K562 (cell line): ENCODE results near the gene UHMK1. TPM values are rescaled to one million over a fixed set of nuclear protein-coding genes. Genes with fewer than 3 reads are reported as not detected.
A peak's percentile ranks its signal among the peaks of the same experiment; 100 is the strongest.

Source experiments
- ARID3A ChIP-seq: IDR thresholded peaks from 2 replicates; pipeline ENCODE4 v1.6.1; 2012; ENCODE audit warnings: low read depth, low read length, improper control_type of control experiment, borderline replicate concordance
- CREB1 ChIP-seq, 2 experiments: sonication (generic) in 1 of 2; formaldehyde crosslinking in 1 of 2; IDR thresholded peaks; 2 replicates each; pipeline versions ENCODE4 v1.6.1 to v1.8.0; 2012 to 2022; ENCODE audit warnings: inconsistent platforms in 1 of 2, mild to moderate bottlenecking in 1 of 2, missing genetic modification reagents in 1 of 2, moderate library complexity in 1 of 2
- MTF1 ChIP-seq: fragments of 250-450 bp; sonication (Bioruptor Pico); IDR thresholded peaks from 2 replicates; pipeline ENCODE4 v1.9.0; 2021; ENCODE audit warnings: moderate library complexity, mild to moderate bottlenecking, inconsistent platforms, borderline replicate concordance
- PCBP1 ChIP-seq: fragments of 200-400 bp; formaldehyde crosslinking; IDR thresholded peaks from 2 replicates; pipeline ENCODE4 v1.6.1; 2018; ENCODE audit warnings: mild to moderate bottlenecking, low read depth, low read length; ENCODE audit not compliant: poor library complexity, severe bottlenecking
- PRDM10 ChIP-seq: fragments of 450-650 bp; IDR thresholded peaks from 2 replicates; pipeline ENCODE4 v1.6.1; 2018; ENCODE audit not compliant: partially characterized antibody
- RB1 ChIP-seq: fragments of 450-650 bp; IDR thresholded peaks from 2 replicates; pipeline ENCODE4 v1.6.1; 2017; ENCODE audit warnings: low read depth, mild to moderate bottlenecking
- TOE1 ChIP-seq, 2 experiments: fragments of 450-650 bp in 1 of 2; sonication (generic) in 1 of 2; formaldehyde crosslinking in 1 of 2; IDR thresholded peaks; 2 replicates each; pipeline versions ENCODE4 v1.7.1 to v1.8.0; 2016 to 2022; ENCODE audit warnings: borderline replicate concordance in 2 of 2, mild to moderate bottlenecking in 2 of 2, antibody characterized with exemption in 1 of 2, inconsistent platforms in 1 of 2, low read depth in 1 of 2, missing genetic modification reagents in 1 of 2, moderate library complexity in 1 of 2
- ZBTB43 ChIP-seq: sonication (generic); formaldehyde crosslinking; IDR thresholded peaks from 2 replicates; pipeline ENCODE4 v1.8.0; 2023; ENCODE audit warnings: mild to moderate bottlenecking, missing genetic modification reagents
- ZC3H4 ChIP-seq: sonication (generic); formaldehyde crosslinking; IDR thresholded peaks from 2 replicates; pipeline ENCODE4 v1.9.0; 2021; ENCODE audit warnings: missing genetic modification reagents, borderline replicate concordance
- ZNF324 ChIP-seq: fragments of 250-450 bp; sonication (Bioruptor Pico); IDR thresholded peaks from 2 replicates; pipeline ENCODE4 v1.4.0; 2020; ENCODE audit warnings: mild to moderate bottlenecking
- ZNF507 ChIP-seq: conservative IDR thresholded peaks from 2 replicates; pipeline ENCODE4 v1.6.1; 2017; ENCODE audit warnings: missing genetic modification characterization, missing compliant biosample characterization
- polyA plus RNA-seq, 8 experiments: library from polyadenylated mRNA; depleted of rRNA in 4 of 8; stranded (reverse) in 5 of 8; unstranded in 3 of 8; fragments of >200 nt; fragmentation: Nextera tagmentation in 2 of 8; fragmentation: Illumina TruSeq in 1 of 8; extraction: Ambion mirVana in 2 of 8; extraction: Trizol in 1 of 8; gene quantifications; 2 replicates each; pipeline versions ENCODE4 v1.2.1 to v1.2.3, GENCODE V29; 2011 to 2014; ENCODE audit warnings: inconsistent platforms in 1 of 8, missing spikeins in 1 of 8
- total RNA-seq, 7 experiments: library from RNA; depleted of rRNA in 6 of 7; stranded (reverse); fragments of >200 nt in 6 of 7; fragmentation: Illumina TruSeq in 2 of 7; extraction: Trizol in 2 of 7; gene quantifications; 2 replicates each; pipeline versions ENCODE4 v1.2.1 to v1.2.3, GENCODE V29; 2011 to 2021; ENCODE audit warnings: low replicate concordance in 1 of 7
- TF ChIP-seq, protein P1 (sequence below): fragments of 250-450 bp; sonication (Bioruptor Pico); IDR thresholded peaks from 2 replicates; pipeline ENCODE4 v1.8.0; 2022; ENCODE audit warnings: moderate library complexity, mild to moderate bottlenecking, inconsistent platforms
- TF ChIP-seq, protein P2 (sequence below): fragments of 450-650 bp; IDR thresholded peaks from 2 replicates; pipeline ENCODE4 v1.6.1; 2016; ENCODE audit warnings: borderline replicate concordance
- TF ChIP-seq, protein P3 (sequence below): sonication (generic); formaldehyde crosslinking; IDR thresholded peaks from 2 replicates; pipeline ENCODE4 v1.8.0; 2022; ENCODE audit warnings: missing genetic modification reagents, mild to moderate bottlenecking, moderate library complexity, borderline replicate concordance

Gene UHMK1
- total and polyA plus RNA-seq, 9 of the 15 experiments (the other 6 are each of a cell fraction or from before 2014, with no cell fraction given): 13.1 to 72.4 (median 38.3) TPM

DNA sequence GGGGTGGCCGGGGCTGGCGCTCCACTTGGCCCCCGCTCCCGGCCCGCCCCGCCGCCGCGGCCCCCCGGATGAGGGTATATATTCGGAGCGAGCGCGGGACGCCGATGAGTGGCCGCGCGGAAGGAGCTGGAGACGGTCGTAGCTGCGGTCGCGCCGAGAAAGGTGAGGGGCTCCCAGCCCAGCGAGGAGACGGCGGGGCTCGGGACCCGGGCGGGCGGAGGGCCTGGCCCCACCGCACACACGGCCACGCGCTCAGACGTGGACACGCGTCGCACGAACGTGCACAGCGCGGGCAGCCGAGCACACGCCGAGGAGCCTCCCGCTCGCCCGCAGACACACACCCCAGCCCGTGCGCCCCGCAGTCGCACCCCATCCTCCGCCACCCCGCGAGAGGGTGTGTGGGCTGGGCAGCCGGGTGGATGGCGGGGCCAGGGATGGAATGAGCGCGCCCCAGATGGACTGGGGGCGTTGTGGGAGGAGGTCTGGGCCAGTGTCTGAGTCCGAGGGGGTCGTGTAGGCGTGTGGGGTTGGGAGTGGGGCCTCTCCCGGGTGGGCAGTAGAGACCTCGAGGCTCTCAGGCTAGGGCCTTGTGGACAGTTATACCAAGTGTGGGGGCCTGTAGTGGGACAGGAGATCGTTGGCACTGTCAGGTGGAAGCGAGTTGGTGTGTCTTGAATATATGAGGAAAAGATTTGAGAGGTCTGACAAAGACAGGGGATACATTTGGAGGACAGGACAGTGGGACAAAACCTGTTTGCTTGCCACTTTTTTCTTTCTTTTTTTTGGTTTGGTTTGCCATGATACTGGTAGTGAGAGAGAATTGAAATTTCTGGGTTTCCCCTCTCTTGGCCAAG lies 64.2 kb downstream of the UHMK1 start, which contains the start of gene UAP1 (continued):
- TF ChIP-seq ARID3A (no peak), ZNF507 (tag) (no peak), PCBP1 (peak; percentile 56), TOE1 (IDR thresholded peaks at IDR 0.05; ENCODE audit: borderline replicate concordance) (0 out of 2 replicates have a peak, but pooled peaks have one; percentile 12), TOE1 (CRISPR knock-in tag; IDR thresholded peaks at IDR 0.05; ENCODE audit: borderline replicate concordance, low read depth) (no peak; the same call in 1 of the 2 replicates), ZC3H4 (CRISPR knock-in tag) (peak; percentile 99), CREB1 (IDR thresholded peaks at IDR 0.05) (no peak), CREB1 (CRISPR knock-in tag; IDR thresholded peaks at IDR 0.05) (peak; percentile 51), MTF1 (CRISPR knock-in tag) (no peak), ZBTB43 (CRISPR knock-in tag) (peak; percentile 85), RB1 (peak; percentile 75; the same call in 1 of the 2 replicates), ZNF324 (CRISPR knock-in tag) (0 out of 2 replicates have a peak, but pooled peaks have one; percentile 20), PRDM10 (peak; percentile 67)
- TF ChIP-seq, protein P1, sequence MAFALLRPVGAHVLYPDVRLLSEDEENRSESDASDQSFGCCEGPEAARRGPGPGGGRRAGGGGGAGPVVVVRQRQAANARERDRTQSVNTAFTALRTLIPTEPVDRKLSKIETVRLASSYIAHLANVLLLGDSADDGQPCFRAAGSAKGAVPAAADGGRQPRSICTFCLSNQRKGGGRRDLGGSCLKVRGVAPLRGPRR: no peak
- TF ChIP-seq, protein P2, sequence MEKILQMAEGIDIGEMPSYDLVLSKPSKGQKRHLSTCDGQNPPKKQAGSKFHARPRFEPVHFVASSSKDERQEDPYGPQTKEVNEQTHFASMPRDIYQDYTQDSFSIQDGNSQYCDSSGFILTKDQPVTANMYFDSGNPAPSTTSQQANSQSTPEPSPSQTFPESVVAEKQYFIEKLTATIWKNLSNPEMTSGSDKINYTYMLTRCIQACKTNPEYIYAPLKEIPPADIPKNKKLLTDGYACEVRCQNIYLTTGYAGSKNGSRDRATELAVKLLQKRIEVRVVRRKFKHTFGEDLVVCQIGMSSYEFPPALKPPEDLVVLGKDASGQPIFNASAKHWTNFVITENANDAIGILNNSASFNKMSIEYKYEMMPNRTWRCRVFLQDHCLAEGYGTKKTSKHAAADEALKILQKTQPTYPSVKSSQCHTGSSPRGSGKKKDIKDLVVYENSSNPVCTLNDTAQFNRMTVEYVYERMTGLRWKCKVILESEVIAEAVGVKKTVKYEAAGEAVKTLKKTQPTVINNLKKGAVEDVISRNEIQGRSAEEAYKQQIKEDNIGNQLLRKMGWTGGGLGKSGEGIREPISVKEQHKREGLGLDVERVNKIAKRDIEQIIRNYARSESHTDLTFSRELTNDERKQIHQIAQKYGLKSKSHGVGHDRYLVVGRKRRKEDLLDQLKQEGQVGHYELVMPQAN: peak; percentile 89
- TF ChIP-seq, protein P3, sequence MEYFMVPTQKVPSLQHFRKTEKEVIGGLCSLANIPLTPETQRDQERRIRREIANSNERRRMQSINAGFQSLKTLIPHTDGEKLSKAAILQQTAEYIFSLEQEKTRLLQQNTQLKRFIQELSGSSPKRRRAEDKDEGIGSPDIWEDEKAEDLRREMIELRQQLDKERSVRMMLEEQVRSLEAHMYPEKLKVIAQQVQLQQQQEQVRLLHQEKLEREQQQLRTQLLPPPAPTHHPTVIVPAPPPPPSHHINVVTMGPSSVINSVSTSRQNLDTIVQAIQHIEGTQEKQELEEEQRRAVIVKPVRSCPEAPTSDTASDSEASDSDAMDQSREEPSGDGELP (CRISPR knock-in tag): peak; percentile 20
